OCI-LY7 (cell line): ENCODE results near the gene VIL1.

Experiments
- CTCF ChIP-seq: fragments of 200-600 bp; sonication (generic); conservative IDR thresholded peaks from 2 replicates; pipeline ENCODE4 v1.5.1; 2014; ENCODE audit warnings: mild to moderate bottlenecking, antibody characterized with exemption, low read length, moderate library complexity, mixed read lengths
- EZH2phosphoT487 ChIP-seq: fragments of 200-600 bp; sonication (generic); IDR thresholded peaks from 2 replicates; pipeline ENCODE4 v1.6.1; 2018; ENCODE audit warnings: low read depth, borderline replicate concordance, mild to moderate bottlenecking, mixed run types, antibody characterized with exemption, low read length, moderate library complexity, mixed read lengths

- TF ChIP-seq CTCF (no peak), EZH2phosphoT487 (no peak)
These were observed 30.0 kb downstream of the VIL1 start for GRCh38 chr2:218448934-218449333.
